HPDE6-E6E7 (cell line): ENCODE measurements around the gene MARCHF5.

Experiments
- DNase-seq: peaks from one replicate; pipeline ENCODE4 v3.0.0; 2011; ENCODE audit warnings: missing footprints; ENCODE audit errors: extremely low spot score

MARCHF5 gene

GRCh38 chr10:92290837-92291615, at the start of gene MARCHF5, which contains the start of gene CPEB3:
MARCHF5 (plus strand) TSS chr10:92291167; CDS start chr10:92291495, 328 bp downstream.
CPEB3 (minus strand) TSS chr10:92291078; CDS start chr10:92240350, 50,728 bp downstream.
- peak; percentile 95 for DNase-seq

GRCh38 chr10:92241501-92241900, 49.5 kb upstream of the MARCHF5 start:
- DNase-seq = no peak

- DNase-seq = no peak
These were observed 48.6 kb upstream of the MARCHF5 start for GRCh38 chr10:92242380-92242779.

- DNase-seq = peak; percentile 60
These were observed 47.9 kb upstream of the MARCHF5 start for GRCh38 chr10:92242910-92243671.

- DNase-seq = no peak
These were observed 46.2 kb upstream of the MARCHF5 start for GRCh38 chr10:92244796-92245195.

GRCh38 chr10:92248566-92248965, 42.4 kb upstream of the MARCHF5 start:
- DNase-seq = no peak

- no peak for DNase-seq
These were observed 27.6 kb upstream of the MARCHF5 start for GRCh38 chr10:92263396-92263795.

- peak; percentile 6 for DNase-seq
These were observed 26.7 kb upstream of the MARCHF5 start for GRCh38 chr10:92264249-92264648.

- no peak for DNase-seq
These were observed 25.2 kb upstream of the MARCHF5 start for GRCh38 chr10:92265687-92266258.

- no peak for DNase-seq
These were observed 23.6 kb upstream of the MARCHF5 start for GRCh38 chr10:92267343-92267742.

- DNase-seq = no peak
These were observed 22.2 kb upstream of the MARCHF5 start for GRCh38 chr10:92268748-92269147.

- DNase-seq = no peak
These were observed 16.9 kb upstream of the MARCHF5 start for GRCh38 chr10:92274071-92274470.

GRCh38 chr10:92278996-92279696, 11.8 kb upstream of the MARCHF5 start:
- no peak for DNase-seq

- no peak for DNase-seq
These were observed 6.8 kb upstream of the MARCHF5 start for GRCh38 chr10:92284112-92284704.

GRCh38 chr10:92290076-92290836, 711 bp upstream of the MARCHF5 start:
- DNase-seq = peak; percentile 21

- DNase-seq = no peak
These were observed 574 bp downstream of the MARCHF5 start for GRCh38 chr10:92291616-92291865.

- DNase-seq = peak; percentile 15
These were observed 1.2 kb downstream of the MARCHF5 start for GRCh38 chr10:92291921-92292845.

- no peak for DNase-seq
These were observed 7.5 kb downstream of the MARCHF5 start for GRCh38 chr10:92298487-92298886.

- DNase-seq = no peak
These were observed 12.1 kb downstream of the MARCHF5 start for GRCh38 chr10:92303096-92303495.

GRCh38 chr10:92304061-92304460, 13.1 kb downstream of the MARCHF5 start:
- no peak for DNase-seq
